ENCODE measurements around the gene CISTR.

The CISTR gene

DNA sequence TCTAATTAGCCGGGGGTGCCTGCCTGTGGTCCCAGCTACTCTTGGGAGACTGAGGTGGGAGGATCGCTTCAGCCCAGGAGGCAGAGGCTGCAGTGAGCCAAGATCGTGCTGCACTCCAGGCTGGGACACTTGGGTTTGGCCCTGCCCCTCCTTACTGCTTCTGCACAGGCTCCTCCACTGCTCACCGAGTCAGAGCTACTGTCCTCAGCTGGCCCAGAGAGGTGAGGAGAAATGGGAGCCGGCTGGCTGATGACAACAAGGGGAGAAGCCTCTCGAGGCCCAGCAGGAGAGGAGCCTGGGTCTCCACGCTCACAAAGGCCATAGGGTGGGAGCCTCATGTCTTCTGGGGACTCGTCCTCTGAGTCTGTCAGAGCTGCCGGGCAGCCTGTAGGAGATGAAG, 38.3 kb downstream of the CISTR start:
- no peak for DNase-seq

DNA sequence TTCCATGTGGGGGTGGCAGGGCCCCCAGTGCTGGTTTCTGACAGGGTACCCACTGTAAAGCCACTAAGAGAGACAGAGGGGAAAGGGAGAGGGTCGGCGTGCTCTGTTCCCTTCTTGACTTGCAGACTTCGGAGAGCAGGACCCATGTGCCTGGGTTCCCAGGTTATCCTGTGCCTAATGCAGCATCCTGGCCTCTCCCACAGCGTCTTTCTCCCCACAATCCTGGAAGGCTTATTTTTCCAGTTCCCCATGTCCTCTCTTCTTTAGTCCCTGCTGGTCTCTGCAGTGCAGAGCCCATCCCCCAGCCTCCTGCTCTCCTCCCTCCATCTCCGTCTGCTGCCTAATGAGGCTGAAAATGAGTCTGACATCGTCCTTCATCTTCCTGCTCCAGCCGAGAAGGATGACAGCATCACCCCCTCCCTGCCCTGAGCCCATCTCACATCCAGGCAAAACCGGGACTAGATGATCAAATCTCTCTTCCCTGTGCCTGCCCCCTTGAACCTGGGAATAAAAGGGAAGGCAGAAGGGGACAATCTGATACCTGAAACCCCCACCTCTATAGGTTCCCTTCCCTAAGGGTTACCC, 39.6 kb downstream of the CISTR start:
- peak; percentile 92 for DNase-seq

DNA sequence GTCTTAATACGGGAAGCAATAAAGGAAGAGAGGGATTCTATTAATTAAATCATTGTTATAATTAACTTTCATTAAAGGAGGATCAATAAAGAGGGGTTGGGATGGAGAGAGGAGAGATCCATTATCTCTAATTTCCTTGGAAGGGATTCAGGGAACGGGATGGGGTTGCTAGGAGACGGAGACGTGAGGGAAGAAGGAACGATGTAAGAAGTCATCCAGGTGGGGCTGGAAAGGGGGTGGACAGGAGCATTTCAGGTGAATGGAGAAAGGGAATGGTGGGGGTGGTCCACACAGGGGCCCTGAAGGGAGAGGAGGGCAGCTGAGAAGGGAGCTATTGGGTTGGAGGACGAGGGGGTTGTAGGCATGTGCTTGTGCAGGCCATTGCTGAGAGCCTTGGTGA, 41.7 kb downstream of the CISTR start:
- DNase-seq, result no peak

DNA sequence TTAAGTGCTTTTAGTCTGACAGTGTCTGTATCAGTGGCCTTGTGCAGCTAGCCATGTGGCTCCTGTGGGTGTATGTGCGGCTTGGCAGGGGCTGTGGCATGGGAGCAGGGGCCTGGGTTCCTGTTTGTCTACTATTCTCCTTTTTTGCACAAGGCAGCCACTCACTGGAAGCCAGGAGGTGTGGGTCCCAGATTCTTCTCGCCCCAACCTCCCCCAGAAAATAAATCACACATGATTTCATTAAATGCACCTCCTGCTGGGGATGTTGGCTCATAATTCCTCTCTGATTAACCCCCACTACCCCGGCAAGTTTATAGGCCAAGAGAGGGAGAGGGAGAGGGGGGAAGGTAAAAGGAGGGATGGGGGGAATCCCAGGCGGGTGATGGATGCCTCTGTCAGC, 42.1 kb downstream of the CISTR start:
- DNase-seq, result peak; percentile 44

DNA sequence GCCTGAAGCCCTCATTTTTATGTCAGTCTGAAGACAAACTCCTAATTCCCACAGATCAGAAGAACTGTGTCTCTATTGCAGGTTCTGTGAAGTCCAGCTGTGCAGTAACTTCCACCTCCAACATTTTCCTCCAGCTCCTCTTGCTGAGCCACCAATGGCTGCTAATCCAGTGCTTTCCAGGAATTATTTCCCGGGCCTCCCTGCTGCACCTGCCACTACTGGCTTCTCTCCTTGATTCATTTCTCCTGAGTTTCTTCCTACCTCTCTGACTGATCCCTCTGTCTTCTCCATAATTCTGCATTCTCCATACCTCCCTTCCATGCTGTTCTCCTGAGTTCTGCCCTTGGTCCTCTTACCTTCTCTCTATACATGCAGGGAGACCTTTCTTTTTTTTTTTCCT, 45.7 kb downstream of the CISTR start:
- no peak for DNase-seq

DNA sequence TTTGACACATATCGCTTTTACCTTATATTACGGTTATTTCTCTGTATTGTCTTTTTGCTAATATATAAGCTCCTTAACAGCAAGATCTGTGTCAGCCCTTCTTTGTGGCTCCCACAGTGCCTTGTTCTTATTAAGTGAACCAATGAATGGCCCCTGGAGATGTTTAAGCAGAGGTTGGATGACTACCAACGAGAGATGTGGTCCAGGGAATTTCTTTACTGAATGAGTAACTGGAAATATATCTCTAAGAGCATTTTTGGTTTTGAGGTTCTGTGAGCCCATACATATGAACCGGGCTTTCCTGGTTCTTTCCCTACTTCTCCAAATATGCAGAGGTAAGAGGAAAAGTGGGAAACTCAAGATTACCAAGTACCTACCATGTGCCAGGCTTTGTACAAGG, 48.0 kb downstream of the CISTR start:
- DNase-seq, result no peak

DNA sequence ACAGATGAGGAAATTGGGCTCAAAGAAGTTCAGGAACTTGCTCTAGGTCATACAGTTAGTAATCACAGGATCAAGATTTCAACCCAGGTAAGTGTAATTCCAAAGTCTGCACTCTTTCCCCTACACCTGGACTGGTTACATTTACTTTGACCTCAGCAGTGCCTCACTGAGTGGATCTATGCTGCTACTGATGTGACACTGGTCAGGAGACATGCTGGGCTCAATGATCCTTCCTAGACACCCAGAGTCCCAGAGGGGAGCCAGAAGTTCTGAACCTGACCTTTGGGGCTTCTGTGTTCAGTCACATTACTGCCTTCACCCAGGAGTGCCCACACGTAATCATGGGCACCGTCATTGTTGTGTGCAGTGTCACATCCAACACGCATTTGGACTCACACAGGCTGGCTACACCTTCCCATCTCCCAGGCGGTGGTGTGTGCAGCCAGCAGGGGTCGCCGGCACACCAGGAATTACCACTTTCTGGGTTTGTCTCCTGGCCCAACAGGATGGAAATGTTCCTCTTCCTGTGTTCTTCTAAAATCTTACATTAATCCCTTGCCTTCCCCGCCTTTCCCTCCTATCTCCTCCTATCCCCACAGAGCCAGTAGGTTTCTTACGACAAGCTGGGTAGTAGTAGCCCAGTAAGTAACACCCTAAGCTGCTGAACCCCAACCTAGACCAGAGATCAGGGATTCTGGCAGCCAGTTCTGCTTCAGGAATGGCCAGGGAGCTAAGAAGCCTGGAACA, 50.1 kb downstream of the CISTR start:
- peak; percentile 89 for DNase-seq

DNA sequence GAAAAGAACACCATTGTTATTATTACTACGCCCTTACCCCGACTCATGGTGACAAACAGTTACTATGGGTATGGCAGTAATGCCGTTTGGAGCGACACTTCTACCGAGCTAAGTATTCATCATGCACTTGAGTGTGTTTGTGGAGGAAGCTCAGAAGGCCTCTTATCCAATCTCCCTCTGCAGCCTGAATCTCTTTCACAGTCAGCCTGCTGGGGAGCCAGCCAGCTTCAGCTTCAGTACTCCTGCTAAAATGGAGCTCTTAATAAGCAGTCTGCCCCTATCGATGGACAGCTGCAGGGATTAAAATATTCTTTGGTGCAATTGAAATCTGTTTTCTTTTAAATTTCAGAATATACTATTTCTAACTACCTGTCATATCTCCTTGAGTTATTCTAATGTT, 51.2 kb downstream of the CISTR start:
- no peak for DNase-seq

DNA sequence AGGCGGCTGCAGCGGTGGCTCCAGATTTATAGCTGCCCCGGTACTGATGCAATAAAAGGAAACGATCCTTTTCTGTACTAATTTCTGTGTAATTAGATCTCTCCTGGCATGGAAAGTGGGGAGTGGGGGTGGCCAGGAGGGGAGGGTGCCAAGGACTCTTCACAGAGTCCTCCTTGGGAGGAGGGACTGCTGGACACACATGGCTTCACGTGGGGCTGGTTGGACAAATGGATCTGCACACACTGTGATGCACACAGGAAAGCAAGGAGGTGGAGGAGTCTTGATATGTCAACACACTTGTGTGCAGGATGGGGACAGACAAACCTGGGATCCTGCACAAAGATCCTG, 52.1 kb downstream of the CISTR start:
- no peak for DNase-seq

DNA sequence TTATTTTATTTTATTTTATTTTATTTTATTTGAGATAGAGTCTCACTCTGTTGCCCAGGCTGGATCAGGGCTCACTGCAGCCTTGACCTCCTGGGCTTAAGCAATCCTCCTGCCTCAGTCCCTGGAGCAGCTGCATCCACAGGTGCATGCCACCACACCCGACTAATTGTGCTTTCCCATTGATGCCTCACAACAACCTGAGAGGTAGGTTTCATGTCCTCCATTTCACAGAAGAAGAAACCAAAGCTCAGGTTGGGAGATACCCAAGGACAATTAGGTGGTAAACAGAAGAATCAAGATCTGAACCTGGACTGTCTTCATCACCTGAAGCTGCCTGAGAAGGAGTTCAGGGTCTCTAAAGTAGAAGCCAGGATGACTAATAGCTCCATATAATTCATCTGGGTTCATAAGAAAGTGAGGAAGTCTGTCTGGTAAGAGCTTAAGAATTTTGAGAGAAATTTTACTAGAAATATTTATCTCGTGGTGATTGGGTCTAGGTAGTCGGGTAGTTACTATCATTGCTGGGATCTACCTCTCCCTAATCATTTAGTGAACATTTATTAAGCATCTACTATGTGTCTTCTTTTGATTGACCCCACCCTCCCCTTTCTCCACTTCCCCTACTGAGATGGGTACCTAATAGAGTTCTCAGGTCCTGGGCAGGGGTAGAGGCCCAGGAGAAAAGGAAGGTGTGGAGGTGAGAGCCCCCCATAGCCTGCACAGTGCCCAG, 52.7 kb downstream of the CISTR start:
- no peak for DNase-seq

DNA sequence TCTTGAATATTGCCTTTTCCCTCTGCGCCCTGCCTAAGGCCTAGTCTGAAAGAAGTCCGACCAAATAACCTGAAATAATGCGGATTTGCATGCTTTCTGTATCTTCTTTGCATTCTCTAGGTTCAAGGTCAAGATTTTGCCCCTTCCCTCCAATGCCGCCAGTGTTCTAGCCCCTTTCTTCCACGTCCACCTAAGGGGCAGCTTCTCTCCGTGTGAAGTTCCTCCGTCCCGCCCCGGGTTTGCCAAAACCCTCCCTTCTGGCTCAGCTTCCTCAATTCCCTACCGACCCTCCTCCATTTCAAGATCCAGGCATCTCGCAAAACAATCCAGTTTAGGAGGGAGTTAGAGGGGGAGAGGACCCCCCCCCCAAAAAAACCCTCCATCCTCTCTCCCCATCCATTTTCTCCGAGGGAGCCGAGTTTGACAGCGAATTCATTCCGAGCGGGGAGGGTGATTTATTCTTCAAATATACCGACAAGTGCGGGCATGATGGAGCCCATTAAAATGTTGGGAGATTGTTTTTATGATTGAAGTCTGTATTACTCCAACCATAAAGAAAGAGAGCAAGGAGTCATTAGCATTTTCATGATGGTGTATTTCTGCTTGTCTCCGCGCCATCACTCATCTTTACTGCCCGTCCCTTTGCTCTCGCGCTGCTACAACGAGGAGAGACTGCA, 55.0 kb downstream of the CISTR start:
- no peak for DNase-seq

Data from retina (tissue), 1 donor.